ENCODE measurements around the gene PRM1. TPM values are rescaled to one million over a fixed set of nuclear protein-coding genes. Genes with fewer than 3 reads are reported as not detected.
"Not testable (repeated sequence)": the region's sequence is repeated elsewhere in the genome, so short reads cannot be mapped to it uniquely, and the experiment has no call there.

PRM1 gene
- total RNA-seq, 1 donor from 2014 or later, result not detected

- no peak for DNase-seq
These were observed 16.5 kb upstream of the PRM1 start for GRCh38 chr16:11297492-11298142.

DNA sequence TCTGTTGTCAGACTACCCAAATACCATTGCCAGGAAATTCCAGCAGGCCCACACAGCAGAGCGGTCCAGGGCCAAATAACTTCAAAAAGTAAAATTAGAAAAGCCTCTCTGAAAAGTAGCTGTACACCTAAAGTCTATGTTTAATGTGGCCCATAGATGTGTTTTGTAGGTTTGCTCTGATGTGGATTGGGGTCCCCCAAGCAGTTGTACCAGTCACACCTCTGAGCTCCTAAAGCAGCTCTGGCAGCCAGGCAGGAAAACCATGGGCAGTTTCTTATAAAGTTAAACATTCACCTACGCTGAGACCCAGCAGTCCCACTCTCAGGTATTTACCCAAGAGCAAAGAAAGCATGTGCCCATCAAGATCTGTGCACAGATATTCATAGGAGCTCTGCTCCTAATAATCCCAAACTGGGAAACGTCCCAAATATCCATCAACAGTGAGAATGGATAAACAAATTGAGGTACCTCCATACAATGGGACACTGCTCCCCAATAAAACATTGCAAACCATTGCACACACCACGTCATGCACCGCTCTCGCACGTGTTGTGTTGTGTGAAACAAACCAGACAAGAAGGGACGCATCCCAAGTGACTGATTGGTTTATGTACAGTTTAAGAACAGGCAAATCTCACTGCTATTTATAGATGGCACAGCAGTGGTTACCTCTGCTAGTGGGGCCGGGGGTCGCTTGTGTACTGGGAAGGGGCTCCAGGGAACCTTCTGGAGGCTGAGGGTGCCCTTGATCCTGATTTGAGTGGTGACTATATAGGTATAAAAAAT lies 15.8 kb upstream of the PRM1 start:
- DNase-seq, result no peak

GRCh38 chr16:11296351-11296705 lies 15.2 kb upstream of the PRM1 start:
- DNase-seq, result no peak

DNA sequence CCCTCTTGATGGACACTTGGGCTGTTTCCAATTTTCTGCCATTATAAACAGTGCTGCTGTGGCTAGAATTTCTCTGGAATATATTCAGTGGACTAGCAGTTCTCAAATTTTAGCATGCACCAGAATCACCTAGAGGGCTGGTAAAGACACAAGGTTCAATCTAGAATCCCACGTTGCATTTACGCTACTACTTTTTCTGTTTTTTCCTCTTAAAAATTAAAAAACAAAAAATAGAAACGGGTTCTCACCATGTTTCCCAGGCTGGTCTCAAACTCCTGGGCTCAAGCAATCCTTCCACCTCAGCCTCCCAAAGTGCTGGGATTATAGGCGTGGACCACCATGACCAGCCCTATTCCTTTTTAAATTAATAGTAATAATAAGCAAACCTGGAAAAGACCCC lies 14.5 kb upstream of the PRM1 start:
- DNase-seq, result no peak

- no peak for DNase-seq
These were observed 11.1 kb upstream of the PRM1 start for GRCh38 chr16:11292076-11292748.

DNA sequence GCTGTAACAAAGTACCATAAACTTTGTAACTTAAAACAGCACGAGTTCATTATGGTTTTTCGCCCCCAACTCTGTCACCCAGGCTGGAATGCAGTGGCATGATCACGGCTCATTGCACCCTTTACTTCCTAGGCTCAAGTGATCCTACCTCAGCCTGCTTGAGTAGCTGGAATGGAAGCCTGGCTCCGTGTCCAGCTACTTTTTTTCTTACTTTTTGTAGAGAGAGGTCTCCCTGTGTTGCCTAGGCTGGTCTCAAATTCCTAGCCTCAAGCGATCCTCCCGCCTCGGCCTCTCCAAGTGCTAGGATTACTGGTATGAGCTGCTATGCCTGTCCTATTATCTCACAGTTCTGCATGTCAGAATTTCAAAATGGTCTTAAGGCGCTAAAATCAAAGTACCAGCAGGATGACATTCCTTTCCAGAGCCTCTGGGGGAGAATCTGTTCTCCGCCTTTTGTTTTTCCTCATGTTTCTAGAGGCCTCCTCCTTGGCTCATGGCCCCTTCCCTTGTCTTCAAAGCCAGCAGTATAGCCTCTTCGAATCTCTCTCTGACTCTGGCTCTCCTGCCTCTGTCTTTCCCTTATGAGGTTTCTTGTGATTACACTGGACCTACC lies 10.1 kb upstream of the PRM1 start:
- no peak for DNase-seq

- no peak for DNase-seq
These were observed 9.2 kb upstream of the PRM1 start for GRCh38 chr16:11290102-11290893.

DNA sequence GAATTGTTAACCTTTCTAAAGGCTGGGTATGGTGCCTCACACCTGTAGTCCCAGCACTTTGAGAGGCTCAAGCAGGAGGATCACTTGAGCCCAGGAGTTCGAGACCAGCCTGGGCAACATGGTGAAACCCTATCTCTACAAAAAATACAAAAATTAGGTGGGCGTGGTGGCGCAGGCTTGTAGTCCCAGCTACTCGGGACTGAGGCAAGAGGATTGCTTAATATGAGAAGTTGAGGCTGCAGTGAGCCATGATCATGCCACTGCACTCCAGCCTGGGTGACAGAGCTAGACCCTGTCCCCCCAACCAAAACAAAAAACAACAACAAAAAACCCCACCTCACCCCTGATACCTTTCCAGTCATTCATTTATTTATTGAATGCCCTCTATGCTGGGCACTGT lies 8.6 kb upstream of the PRM1 start:
- DNase-seq, result not testable (repeated sequence)

DNA sequence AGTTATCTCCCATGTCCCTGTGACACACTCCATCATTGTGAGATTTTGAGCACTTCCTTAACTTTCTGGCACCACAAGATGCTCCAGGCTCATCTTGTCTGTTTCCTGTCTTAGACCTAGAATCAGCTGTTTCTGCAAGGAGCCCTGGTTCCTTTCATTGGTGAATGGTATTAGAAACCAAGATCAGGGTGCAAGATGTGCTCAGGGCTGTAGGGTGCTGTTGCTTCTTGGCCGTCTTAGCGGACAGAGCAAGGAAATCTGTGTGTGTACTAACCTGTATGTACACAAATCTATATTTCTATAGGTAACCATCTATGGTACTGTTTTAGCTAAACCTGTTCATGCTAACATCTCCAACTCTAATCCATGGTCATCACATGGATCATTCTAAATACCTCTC lies 8.1 kb upstream of the PRM1 start:
- DNase-seq, result no peak

DNA sequence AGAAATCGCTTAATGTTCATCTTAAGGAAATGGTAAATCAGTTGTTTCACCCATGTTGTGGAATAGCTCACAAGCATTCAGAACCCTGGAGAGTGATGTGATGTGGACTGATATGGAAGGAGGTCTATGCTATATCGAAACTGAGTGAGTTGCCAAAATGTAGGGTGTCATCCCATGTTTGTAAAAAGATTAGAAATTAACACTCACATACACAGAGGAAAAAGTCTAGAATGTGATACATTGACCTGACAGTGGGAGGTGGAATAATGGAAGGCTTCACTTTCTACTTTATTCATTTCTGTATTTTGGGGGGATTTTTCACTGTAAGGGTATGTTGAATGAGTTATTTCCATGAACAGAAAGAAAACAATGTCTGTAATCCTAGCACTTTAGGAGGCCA lies 4.7 kb upstream of the PRM1 start:
- DNase-seq, result no peak

GRCh38 chr16:11283820-11284248 lies 2.7 kb upstream of the PRM1 start:
- DNase-seq, result no peak

DNA sequence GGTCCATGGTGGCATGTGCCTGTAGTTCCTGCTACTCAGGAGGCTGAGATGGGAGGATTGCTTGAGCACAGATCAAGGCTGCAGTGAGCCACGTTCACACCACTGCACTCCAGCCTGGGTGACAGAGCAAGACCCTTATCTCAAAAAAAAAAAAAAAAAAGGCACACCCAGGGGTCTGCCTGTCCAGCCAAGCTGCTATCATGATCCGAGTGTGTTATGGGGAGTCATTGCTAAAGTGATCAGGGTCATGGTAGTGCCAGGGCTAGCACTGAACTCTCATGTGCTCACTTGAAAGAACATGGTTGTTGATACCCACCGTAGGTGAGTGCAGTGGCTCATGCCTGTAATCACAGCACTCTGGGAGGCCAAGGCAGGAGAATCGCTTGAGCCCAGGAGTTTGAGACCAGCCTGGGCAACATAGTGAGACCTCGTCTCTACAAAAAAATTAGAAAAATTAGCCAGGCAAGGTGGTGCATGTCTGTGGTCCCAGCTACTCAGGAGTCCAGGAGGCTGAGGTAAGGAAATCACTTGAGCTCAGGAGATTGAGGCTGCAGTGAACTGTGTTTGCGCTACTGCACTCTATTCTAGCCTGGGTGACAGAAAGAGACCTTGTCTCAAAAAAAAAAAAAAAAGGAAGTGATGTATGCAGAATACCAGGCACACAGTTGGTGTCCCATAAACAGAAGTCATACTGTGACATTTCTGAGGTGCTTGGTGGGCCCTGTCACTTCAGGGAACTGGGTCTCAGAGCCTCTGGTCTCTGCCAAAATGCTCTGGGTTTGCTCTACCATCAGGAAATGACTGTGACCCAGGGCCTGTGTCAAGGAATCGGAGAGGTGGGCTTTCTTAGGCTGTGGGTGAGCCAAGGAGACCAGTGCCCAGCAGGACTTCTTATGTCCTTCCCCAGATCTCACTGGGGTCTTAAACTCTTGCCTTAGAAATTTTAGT lies 2.2 kb downstream of the PRM1 start:
- no peak for DNase-seq

- no peak for DNase-seq
These were observed 3.4 kb downstream of the PRM1 start for GRCh38 chr16:11277607-11278337.

- no peak for DNase-seq
These were observed 4.1 kb downstream of the PRM1 start for GRCh38 chr16:11276896-11277593.

GRCh38 chr16:11276143-11276895 lies 4.8 kb downstream of the PRM1 start, which contains the start of gene PRM2:
Gene PRM2 (minus strand): TSS chr16:11276480. CDS start chr16:11276370, 110 bp downstream.
- no peak for DNase-seq

- no peak for DNase-seq
These were observed 6.2 kb downstream of the PRM1 start for GRCh38 chr16:11274964-11275363.

DNA sequence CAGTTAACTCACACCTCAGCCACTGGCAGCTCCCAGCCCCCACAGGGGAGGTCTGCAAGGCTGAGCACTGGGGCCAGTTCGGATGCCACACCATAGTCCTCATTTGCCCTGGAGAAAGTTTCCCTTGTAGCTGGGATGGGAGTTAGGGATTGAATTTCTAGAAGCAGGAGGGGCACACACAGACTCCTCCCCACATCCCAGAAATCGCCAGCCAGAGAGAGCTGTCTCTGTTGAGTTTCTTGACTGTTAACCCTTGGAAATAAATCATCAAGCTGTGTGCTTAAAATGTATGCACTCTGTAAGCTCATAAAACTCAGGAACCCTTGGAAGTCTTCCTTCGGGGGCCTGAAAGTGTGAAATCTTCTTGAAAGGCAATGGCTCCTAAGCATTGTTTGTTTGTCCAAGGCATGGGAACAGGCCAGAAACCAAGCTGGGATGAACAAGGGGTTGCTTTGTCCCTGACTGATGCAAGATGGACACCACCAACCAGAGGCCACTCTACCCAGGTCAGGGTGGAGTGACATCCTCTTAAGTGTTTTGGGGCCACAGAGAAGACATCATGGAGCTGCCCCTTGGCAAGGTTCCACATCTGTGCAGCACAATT lies 7.3 kb downstream of the PRM1 start:
- no peak for DNase-seq
